NCI-H2171 (cell line): Measurements from ENCODE around the gene SLC23A3.
A peak's percentile ranks its signal among the peaks of the same experiment; 100 is the strongest.

ENCODE experiments used
- DNase-seq: peaks from one replicate; lab custom pipeline; 2025; lab: John Stamatoyannopoulos, UW

Gene SLC23A3, protein sequence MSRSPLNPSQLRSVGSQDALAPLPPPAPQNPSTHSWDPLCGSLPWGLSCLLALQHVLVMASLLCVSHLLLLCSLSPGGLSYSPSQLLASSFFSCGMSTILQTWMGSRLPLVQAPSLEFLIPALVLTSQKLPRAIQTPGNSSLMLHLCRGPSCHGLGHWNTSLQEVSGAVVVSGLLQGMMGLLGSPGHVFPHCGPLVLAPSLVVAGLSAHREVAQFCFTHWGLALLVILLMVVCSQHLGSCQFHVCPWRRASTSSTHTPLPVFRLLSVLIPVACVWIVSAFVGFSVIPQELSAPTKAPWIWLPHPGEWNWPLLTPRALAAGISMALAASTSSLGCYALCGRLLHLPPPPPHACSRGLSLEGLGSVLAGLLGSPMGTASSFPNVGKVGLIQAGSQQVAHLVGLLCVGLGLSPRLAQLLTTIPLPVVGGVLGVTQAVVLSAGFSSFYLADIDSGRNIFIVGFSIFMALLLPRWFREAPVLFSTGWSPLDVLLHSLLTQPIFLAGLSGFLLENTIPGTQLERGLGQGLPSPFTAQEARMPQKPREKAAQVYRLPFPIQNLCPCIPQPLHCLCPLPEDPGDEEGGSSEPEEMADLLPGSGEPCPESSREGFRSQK

DNA sequence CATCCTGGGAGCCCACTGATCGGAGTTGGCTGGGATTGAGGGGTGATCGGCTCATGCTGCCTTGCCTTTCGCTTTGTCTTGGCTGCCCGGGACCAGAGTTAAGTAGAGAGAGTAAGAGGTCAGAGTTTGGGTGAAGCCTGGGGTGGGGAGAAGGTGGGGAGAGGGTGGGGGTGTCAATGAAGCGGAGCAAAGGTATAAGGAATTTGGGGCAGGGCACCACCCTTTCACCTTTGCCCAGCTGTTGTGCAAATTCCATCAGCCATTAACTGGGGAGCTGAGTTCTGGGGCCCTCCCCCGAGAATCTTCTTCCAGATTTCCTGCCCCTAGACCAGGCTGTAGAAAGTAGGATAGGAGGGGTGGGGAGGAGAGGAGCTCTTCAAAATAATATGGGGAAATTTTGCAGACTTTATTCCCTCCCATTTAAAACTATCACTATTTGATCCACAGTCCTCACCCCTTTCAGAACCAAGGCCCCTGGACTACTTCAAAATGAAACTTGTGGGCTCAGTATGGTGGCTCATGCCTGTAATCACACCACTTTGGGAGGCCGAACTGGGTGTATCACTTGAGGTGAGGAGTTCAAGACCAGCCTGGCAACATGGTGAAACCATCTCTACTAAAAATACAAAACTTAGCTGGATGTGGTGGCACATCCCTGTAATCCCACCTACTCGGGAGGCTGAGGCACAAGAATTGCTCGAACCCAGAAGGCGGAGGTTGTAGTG is at the start of gene SLC23A3:
TSS of gene SLC23A3 (minus strand) at position 100 of the 725 bp plus-strand sequence. CDS start at position 55, 45 bp downstream.
- no peak for DNase-seq

DNA sequence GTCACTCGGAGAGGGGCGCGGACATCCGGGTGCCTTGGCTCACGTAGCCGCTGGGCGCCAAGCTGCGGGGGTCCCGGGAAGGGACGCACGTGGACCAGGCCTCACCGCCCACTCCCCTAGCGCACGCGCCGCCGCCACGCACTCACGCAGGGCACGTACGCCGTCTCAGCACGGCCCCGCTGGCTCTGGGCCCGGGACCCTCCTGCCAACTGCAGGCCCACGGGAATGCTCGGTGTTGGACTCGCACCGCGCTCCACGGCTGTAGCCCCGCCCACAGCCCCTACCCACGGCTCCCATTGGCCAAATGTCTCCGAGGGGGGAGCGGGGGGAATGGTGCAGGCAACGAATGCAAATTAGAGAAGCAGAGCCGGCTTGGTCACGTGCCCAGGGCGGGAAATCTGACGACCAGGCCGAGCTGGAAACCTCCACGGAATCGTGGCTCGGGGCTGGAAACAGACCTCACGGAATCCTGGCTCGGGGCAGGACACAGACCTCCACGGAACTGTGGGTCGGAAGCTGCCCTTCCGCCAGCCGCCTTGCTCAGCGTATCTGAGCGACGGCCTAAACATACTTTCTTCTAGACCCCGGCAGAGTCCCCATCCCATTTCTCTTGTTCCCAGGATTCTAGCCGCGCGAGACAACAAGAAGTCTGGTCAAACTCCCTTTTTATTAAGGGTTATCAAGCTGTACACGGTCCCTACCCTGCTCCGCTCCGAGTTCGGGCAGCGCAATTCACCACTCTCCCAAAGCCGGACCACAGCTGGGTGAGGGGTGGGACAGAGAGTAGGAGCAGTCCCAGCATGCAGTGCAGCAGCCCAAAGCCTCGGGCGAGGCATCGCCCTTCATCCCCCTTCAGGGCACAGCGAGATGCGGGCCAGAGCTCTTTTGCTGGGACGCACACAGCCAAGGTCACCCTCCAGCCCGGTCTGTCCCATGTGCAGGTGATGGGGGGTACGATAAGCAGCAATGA is 49.2 kb upstream of the SLC23A3 start, which contains the start of gene ABCB6:
TSS of gene ABCB6 (minus strand) at position 227 of the 970 bp plus-strand sequence. CDS start 285 bp downstream, outside the sequence.
- peak; percentile 95 for DNase-seq

DNA sequence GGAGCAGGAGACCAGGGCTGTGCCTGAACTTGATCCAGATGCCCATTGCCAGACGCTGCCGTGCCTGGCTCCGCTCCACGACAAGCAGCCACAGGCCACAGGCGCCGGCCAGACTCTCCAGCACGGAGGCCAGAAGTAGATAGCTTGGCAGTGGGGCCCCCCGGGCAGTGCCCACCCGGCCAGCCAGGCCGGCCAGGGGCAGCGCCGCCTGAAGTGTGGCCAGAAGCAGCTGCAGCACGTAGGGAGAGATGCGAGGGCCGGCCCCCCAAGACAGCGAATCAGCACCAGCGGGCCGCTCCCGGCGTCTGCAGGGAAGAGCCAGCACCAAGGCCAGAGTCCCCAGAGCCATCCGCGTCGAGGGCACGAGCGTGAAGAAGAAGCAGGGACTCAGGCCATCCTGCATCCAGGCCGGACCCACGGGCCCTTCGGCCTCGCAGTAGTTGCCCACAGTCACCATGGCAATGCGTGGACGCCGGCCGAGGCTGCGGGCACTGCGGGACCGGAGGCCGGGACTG is 48.4 kb upstream of the SLC23A3 start:
- peak; percentile 53 for DNase-seq

DNA sequence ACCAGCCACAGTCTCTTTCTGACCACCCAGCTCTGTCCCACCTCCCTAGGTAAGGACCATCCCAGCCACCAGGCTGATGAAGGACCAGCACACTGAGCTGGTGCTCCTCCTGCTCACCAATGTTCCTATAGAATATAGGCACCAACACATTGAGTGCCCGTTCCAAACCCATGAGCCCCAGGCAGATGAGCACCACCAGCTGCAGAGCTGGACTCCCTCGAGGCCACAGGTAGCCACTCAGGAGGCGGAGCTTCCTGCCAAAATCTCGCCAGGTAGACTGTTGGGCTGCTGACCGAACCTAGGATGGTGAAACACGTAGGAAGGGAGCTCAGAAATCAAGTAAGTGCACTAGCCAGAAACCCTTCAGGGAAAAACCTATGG is 46.7 kb upstream of the SLC23A3 start:
- no peak for DNase-seq

DNA sequence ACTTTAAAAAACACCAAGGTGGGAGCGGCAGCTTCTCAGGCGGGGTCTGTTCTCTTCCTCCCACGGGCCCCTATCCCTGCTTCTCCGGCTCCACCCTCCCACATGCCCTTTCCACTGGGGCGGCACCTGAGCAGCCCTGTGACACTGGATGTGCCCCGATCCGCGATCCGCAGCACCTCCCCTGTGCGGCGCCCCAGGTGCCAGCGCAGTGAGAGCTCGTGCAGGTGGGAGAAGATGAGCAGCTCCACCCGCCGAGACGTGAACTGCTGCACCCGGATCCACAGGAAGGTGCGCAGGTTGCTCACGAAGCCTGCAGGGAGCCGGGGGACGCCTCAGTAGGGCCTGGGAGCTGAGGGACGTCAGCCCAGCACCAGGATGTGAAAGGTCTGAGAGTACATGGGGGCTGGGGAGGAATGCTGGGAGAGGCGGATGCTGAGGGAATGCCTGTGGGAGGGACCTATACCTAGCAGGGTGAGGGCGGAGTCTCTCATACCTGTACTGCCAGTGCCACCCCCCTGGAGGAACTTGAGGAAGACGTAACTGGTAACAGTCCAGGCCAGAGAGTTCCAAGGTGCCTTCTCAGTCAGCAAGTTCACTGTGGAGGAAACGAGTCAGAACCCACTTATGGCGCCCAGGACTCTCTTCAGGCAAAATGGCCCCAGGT is 46.2 kb upstream of the SLC23A3 start:
- no peak for DNase-seq

DNA sequence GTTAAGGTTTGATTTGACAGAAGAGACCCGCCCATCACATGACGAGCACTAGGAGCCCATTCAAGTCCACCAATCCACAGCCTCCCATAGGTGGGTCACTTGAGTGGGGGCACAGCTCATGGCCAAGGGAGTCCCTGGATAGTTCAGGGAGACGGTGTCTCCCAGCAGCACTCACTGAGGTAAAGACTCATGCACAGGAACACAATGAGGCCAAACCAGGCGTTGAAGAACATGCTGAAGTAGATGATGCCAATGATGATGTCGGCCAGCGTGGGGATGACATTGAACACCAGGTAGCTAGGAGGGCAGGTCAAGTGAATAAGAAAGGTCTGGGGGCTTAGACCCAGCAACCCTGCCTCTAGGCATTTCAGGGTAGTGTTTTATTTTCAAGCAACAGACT is 45.0 kb upstream of the SLC23A3 start:
- no peak for DNase-seq

DNA sequence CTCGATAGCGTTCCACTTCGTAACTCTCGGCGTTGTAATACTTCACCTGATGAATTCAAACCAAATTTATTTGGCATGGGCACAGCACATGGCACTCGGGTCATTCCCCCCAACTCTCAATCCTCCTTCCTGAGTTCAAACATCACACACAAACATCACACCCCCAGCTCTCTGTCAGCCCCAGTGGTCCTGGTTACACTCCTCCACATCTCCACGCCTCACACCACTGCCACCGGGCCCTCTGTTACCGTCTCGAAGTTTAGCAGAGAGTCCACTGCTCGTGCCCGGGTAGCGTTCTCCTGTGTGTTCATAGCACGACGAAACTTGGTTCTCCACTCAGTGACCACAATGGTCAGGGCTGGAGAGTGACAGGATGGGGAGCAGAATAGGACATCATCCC is 44.3 kb upstream of the SLC23A3 start:
- DNase-seq: no peak

DNA sequence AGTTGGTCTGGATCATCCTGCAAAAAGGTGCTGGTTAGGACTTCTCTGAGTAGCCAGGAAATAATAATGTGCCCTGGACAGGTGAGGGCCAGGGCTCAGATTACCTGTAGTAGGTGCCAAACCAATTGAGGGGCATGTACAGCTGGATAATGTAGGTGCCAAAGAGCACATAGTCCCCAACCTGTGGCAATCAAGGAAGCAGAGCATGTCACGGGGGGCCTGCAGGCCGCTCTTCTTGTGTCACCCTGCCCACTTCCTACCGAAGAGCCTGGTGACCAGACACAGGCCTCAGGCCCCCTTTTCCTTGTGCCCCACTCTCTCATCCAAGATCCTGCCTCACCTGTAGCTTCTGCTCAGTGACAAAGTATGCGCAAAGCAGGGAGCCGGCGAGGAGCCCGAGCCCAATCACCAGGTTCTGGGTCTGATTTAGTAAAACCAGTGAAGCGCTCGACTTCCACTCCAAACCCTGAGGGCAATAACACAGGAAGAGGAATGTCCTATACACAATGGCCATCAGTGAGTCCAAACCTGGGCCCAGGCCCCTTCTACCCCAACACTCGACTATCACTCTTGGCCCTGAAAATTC is 43.8 kb upstream of the SLC23A3 start:
- no peak for DNase-seq

DNA sequence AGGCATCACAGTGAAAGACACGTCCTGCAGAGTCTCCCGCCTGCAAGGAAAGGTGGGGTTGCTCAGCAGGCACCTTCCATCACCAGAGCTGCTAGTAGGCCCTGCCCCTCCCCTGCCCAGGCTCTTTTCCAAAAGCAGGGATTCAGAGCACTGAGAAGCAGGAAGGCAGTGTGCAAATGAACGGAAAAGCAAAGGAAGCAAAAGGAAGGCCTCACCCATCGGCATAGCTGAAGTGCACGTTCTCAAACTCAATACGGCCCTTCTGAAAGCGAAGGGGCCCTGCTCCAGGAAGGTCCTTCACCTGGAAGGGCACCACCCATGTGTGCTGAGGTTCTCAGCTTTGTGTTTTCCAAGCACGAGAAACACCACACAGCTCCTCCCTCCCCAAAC is 43.2 kb upstream of the SLC23A3 start:
- DNase-seq: no peak

DNA sequence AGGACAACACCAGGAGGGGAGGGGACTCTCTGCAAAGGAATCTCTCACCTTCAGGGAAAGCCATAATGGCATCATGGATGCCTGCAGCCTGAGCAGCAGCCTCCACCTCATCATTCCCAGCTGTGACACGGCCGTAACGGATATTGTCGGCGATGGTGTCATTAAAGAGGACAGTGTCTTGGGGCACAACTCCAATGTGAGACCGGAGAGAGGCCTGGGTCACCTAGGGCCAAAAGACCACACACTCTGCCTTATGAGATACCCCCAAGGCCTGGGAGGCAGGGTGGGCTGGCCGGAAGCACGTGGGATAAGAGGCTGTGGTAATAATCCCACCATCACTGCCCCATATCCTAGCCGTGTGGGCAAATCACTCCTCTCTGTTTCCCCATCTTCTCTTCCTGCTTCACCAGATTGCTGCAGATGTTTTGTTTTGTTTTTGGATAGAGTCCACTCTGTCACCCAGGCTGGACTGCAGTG is 41.1 kb upstream of the SLC23A3 start:
- no peak for DNase-seq

DNA sequence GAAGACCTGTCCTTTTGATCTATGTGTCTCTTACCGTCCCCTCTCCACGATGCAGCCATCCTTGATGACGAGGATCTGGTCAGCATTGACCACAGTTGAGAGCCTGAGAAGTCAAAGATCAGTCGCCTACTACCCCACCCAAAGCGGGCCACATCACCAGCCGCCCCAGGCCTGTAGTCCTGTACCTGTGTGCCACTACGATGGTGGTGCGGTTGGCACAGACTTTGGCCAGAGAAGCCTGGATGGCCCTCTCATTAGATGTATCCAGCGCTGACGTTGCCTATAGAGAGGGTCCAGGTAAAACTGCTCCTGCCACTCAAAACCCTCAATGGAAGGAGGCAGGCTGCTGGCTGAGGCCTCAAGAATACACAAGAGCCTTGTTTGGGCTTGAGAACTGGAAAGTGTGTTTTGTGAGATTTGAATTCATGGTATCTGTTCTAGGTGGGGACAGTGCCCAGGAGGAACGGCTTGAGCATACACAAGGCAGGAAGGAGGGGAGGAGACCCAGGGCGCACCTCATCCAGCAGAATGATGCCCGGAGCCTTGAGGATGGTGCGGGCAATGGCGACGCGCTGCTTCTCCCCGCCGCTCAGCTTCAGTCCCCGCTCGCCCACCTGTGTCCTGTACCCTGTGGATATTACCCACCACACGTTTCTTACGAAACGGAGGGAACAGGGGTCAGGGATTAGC is 40.5 kb upstream of the SLC23A3 start:
- no peak for DNase-seq

DNA sequence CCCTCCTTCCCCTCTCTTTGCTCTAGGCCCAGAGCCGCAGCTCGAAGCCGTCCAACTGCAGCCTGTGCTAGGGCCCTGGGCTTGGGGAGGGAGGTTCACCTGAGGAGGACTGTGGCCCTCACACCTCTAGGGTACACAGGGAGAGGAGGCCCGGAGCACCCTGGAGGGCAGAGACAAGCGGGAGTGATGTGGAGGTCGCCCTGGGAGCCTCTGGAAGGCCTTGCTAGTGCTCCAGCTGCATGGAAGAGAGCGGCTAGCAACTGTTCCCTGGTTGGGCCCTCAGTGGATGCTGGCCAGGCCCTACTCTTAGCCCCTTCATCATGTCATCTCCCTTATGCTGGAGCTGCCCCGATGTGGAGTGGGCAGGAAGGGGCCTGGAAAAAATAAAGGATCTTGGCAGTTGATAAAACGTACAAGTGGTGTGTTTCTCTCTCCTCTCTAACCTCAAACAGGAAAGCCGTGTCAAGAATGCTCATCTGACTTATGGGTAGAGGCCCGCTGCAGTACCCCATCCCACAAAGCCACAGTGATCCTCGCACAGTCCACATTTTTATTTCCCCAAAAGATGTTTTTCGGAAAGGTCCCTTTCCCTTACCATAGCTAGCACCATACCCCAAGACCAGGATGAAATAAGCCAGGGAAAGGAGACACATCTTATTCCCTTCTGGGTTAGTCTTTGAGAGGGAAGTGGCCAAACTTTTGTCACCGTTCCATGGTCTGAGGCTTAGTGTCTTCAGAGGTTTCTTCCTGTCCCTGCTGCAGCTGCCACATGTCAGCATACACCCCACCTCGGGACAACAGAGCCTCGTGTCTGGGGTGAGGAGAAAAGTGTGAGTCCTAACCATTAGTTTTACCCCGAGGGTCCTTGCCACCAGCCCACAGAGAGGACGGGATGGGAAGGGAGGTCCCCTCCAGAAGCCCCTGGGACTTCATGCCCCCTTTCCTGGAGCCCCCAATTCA is 39.7 kb upstream of the SLC23A3 start:
- DNase-seq: no peak

DNA sequence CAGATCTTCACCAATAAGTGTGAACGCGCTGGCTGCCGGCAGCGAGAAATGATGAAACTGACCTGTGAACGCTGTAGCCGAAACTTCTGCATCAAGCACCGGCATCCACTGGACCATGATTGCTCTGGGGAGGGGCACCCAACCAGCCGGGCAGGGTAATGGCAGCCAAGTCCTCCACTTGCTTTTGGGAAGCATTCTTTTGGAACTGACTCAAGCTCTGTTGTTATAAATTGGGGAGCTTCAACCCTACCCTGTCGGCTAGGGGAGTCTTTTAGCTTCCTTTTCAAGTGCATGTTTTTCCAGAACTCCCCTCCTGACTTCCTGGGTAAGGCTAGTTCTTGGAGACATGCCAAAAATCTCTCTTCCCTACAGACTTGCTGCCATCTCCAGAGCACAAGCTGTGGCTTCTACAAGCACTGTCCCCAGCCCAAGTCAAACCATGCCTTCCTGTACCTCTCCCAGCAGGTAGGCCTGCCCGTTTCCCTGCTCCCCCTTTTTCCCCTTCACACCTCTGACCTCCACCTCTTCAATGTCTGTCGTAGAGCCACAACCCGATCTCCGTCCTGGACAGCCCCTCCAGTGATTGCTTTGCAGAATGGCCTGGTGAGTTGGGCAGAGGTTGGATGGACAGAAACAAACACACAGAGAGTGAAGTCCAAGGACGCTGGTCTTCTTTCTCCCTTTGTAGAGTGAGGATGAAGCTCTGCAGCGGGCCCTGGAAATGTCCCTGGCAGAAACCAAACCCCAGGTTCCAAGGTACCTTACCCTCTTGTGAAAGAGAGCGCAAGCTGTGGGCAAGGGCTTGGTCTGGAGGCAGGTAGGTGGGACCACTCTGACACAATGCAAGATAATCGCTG is 38.3 kb upstream of the SLC23A3 start:
- no peak for DNase-seq

DNA sequence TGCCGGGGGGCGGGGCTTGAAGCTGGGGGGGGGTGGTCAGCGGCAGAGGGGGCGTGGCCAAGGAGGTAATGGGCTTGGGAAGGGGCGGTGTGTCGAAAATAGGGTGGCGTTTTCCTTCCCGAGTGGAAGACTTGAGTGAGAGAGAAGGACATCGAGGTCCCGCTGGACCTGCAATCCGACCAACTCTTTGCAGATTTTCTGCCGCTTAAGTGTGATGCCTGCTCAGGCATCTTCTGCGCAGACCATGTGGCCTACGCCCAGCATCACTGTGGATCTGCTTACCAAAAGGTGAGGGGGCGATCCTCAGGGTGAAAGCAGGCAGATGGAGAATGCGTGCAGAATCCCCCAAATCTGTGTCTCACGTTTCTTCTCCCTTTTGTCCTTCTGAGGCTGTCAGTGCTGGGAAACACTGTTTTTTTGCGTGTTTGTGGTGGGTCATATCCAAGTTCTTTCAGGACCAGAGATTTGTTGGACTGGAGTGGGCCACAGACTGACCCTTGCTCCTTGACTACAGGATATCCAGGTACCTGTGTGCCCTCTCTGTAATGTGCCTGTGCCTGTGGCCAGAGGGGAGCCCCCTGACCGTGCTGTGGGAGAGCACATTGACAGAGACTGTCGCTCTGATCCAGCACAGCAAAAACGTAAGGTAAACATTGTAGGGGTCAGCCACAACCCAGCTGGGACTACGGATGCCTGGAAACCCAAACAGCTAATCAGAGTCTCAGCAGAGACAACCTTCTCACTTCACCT is 37.5 kb upstream of the SLC23A3 start:
- DNase-seq: no peak

DNA sequence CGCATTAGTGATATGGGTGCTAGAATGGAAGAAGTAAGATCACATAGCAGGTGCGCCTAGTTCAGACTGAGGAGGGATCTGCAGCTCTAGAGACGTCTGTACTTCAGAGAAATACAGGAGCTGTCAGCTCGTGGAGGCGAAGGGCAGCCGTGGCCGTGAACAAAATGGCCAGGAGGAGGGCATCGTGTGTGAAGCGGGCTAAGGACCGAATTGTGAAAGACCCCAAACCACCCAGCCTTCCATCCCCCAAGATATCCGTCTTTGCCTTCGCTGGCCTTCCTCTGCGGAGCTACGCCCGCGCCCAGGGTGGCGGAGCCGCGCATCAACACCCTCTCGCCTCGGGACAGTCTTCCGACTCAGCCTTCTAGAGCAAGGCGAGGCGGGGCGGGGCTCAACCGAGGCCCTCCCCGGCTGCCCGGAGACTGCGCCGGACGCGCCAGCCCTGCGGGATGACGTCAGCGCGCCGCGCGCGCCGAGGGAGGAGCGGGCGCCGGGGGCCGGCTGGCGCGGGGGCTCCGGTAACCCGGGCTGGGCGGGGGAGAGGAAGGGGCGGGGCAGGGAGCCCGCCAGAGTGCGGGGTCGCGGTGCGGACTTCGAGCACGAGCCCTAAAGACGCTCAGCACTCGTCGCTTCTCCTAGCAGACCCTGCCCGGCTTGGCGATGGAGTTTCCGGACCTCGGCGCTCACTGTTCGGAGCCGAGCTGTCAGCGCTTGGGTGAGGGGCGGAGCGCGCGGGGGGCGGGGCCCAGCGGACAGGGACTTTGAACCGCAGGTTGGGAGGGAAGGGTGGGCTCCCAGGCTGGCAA is 36.7 kb upstream of the SLC23A3 start, which contains the start of gene ZFAND2B:
TSS of gene ZFAND2B (plus strand) at position 455 of the 806 bp plus-strand sequence. CDS start at position 661, 206 bp downstream.
- DNase-seq: peak; percentile 92

DNA sequence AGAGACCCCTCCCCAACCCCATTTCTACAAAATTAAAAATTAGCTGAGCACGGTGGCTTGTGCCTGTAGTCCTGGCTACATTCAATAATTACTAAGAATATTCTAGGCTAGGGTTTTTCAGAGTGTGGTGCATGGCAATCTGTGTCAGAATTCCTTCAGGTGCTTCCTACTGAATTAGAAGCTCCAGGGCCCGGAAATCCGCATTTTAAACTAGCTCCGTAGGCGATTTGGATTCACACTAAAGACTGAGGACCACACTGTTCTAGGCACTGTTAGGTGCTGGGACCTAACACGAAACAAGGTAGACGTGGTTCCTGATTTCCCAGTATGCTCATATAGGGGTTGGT is 36.1 kb upstream of the SLC23A3 start:
- DNase-seq: no peak
